PC-9 (cell line): ENCODE data around the gene NECAB3.

Source experiments
- EZH2 ChIP-seq: fragments of 200-600 bp; sonication (generic); IDR thresholded peaks from 2 replicates; pipeline ENCODE4 v1.8.0; 2017; ENCODE audit warnings: antibody characterized with exemption, low read depth
- TF ChIP-seq, protein P1 (sequence below): fragments of 200-600 bp; sonication (generic); conservative IDR thresholded peaks from 2 replicates; pipeline ENCODE4 v1.6.1; 2017; ENCODE audit warnings: mixed run types, antibody characterized with exemption, mild to moderate bottlenecking, moderate library complexity

DNA sequence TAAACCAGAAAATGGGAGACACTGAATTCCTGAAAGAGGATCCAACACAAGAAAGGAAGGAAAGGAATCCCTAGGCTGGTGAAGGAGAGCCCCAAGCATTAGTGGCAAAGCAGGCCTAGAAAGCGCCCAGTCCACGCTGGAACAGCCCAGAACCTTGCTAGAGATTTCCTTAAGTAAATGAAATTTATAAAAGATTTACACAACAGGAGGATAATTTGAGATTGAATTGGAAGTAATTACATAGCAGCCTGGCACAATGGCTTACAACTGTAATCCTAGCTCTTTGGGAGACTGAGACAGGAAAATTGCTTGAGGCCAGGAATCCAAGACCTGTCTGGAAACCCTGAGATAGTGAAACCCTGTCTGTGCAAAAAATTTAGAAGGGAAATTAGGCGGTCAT is 38.9 kb downstream of the NECAB3 start:
- TF ChIP-seq, protein P1, sequence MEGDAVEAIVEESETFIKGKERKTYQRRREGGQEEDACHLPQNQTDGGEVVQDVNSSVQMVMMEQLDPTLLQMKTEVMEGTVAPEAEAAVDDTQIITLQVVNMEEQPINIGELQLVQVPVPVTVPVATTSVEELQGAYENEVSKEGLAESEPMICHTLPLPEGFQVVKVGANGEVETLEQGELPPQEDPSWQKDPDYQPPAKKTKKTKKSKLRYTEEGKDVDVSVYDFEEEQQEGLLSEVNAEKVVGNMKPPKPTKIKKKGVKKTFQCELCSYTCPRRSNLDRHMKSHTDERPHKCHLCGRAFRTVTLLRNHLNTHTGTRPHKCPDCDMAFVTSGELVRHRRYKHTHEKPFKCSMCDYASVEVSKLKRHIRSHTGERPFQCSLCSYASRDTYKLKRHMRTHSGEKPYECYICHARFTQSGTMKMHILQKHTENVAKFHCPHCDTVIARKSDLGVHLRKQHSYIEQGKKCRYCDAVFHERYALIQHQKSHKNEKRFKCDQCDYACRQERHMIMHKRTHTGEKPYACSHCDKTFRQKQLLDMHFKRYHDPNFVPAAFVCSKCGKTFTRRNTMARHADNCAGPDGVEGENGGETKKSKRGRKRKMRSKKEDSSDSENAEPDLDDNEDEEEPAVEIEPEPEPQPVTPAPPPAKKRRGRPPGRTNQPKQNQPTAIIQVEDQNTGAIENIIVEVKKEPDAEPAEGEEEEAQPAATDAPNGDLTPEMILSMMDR = no peak
- no peak for TF ChIP-seq EZH2
